ENCODE results near the gene SEMA7A. TPM values are rescaled to one million over a fixed set of nuclear protein-coding genes. Genes with fewer than 3 reads are reported as not detected.
"Not testable (repeated sequence)": the region's sequence is repeated elsewhere in the genome, so short reads cannot be mapped to it uniquely, and the experiment has no call there.

Gene SEMA7A, protein sequence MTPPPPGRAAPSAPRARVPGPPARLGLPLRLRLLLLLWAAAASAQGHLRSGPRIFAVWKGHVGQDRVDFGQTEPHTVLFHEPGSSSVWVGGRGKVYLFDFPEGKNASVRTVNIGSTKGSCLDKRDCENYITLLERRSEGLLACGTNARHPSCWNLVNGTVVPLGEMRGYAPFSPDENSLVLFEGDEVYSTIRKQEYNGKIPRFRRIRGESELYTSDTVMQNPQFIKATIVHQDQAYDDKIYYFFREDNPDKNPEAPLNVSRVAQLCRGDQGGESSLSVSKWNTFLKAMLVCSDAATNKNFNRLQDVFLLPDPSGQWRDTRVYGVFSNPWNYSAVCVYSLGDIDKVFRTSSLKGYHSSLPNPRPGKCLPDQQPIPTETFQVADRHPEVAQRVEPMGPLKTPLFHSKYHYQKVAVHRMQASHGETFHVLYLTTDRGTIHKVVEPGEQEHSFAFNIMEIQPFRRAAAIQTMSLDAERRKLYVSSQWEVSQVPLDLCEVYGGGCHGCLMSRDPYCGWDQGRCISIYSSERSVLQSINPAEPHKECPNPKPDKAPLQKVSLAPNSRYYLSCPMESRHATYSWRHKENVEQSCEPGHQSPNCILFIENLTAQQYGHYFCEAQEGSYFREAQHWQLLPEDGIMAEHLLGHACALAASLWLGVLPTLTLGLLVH
- 1 to 10 TPM in 11 of 12 donors, not detected in 1; 4.1 to 9.6 (median 5.6) TPM for polyA plus RNA-seq (ENCODE audit: insufficient read length in 12 of 12)
- long read RNA-seq, donor 1 = 0 reads
- long read RNA-seq, donor 2, partial matches to known transcripts = 0 of 3 reads
- long read RNA-seq, donor 2, other reads (novel, unspliced or antisense) = 0 of 3 reads
- long read RNA-seq, donor 3, partial matches to known transcripts = 0 of 1 reads
- long read RNA-seq, donor 3, other reads (novel, unspliced or antisense) = 0 of 1 reads
- long read RNA-seq, donor 4 = 0 reads
- long read RNA-seq, donor 5, partial matches to known transcripts = 0 of 3 reads
- long read RNA-seq, donor 5, other reads (novel, unspliced or antisense) = 0 of 3 reads
- long read RNA-seq, donor 6, partial matches to known transcripts = 0 of 2 reads
- long read RNA-seq, donor 6, other reads (novel, unspliced or antisense) = 0 of 2 reads
- long read RNA-seq, donor 7 = 0 reads
- long read RNA-seq, donor 8 = 0 reads
- long read RNA-seq, donor 9, partial matches to known transcripts = 0 of 1 reads
- long read RNA-seq, donor 9, other reads (novel, unspliced or antisense) = 0 of 1 reads
- long read RNA-seq, donor 10 = 0 reads
- long read RNA-seq, donor 11 = 0 reads

DNA sequence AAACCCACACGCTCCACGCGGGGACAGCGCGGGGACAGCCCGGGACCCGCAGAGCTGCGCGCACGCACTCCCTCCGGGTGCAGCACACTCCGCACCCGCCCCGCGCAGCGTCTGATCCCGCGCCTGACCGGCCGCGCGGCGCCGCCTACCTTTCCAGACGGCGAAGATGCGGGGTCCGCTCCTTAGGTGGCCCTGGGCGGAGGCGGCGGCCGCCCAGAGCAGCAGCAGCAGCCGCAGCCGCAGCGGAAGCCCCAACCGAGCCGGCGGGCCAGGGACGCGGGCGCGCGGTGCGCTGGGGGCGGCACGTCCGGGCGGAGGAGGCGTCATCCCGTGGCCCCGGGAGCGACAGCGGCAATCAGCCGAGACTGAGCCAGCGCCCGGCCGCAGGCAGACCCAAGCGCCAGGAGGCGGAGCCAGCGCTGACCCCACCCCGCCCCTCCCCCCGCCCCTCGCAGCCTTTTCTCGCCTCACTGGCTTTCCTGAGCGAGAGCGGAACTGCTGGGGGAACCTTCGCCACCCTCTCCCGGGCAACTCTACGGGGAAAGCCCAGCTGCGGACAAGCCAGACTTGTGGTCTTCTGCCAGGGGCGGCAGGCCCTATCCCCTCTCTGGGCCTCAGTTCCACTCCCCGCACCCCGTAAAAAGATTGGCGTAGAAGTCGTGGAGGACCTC is at the start of gene SEMA7A:
TSS of gene SEMA7A (minus strand) at position 367 of the 671 bp plus-strand sequence. CDS start at position 327, 40 bp downstream.
- DNase-seq = peak; percentile 79

DNA sequence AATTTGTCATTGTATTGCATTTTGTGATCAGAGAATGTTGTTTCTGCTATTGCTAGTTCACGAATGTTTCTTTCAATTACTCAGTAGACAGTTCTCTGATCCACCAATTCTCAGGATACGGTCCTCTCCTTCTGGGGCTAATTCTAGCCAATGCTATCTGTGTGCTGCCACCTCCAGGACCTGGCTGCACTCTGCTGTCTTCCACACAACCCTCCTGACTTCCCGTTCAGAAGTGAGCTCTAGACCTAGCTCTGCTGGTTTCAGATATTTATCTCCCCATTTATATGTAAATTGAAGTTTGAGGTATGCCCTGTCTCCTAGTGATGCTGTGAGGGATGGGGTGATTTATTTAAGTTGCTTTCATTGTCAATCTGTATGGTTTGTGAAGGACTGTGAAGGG is 48.9 kb upstream of the SEMA7A start:
- no peak for DNase-seq

DNA sequence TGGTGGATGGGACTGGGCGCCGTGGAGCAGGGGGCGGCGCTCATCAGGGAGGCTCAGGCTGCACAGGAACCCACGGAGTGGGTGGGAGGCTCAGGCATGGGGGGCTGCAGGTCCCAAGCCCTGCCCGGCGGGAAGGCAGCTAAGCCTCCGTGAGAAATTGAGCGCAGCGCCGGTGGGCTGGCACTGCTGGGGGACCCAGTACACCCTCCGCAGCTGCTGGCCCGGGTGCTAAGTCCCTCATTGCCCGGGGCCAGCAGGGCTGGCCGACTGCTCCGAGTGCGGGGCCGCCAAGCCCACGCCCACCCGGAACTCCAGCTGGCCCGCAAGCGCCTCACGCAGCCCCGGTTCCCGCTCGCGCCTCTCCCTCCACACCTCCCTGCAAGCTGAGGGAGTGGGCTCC is 46.6 kb upstream of the SEMA7A start:
- not testable (repeated sequence) for DNase-seq

DNA sequence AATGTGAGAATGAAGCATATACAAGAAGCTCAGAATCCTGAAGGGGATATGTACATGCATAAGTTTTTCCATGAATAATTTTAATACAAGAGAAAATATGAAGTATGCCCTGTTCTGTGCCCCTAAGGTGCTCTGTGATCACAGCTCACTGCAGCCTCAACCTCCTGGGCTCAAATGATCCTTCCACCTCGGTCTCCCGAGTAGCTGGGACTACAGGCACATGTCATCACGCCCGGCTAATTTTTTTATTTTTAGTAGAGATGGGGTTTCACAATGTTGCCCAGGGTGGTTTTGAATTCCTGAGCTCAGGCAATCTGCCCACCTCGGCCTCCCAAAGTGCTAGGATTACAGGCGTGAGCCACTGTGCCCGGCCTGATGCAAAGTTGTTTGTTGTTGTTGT is 37.9 kb upstream of the SEMA7A start:
- not testable (repeated sequence) for DNase-seq

DNA sequence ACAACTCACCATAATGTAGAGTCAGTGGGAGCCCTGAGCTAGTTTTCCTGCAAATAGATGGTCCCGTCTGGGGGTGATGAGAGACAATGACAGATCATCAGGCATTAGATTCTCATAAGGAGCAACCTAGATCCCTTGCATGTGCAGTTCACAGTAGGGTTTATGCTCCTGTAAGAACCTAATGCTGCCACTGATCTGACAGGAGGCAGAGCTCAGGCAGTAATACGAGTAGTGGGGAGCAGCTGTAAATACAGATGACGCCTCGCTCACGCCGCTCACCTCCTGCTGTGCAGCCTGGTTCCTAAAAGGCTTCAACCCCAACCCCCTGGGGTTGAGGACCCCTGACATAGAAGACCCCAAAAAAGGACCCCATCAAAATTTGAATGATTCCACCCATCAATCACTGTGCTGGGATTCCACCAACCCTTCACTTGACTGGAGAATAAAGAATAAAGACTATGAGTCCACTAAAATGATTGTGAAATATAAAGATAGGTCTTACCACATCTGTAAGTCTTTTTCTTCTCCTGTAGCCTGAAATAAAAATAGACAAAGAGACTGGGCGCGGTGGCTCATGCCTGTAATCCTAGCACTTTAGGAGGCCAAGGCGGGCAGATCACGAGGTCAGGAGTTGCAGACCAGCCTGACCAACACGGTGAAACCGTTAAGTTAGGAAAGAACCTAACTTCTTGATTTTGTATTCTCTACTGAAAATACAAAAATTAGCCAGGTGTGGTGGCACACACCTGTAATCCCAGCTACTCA is 37.1 kb upstream of the SEMA7A start:
- DNase-seq = no peak

DNA sequence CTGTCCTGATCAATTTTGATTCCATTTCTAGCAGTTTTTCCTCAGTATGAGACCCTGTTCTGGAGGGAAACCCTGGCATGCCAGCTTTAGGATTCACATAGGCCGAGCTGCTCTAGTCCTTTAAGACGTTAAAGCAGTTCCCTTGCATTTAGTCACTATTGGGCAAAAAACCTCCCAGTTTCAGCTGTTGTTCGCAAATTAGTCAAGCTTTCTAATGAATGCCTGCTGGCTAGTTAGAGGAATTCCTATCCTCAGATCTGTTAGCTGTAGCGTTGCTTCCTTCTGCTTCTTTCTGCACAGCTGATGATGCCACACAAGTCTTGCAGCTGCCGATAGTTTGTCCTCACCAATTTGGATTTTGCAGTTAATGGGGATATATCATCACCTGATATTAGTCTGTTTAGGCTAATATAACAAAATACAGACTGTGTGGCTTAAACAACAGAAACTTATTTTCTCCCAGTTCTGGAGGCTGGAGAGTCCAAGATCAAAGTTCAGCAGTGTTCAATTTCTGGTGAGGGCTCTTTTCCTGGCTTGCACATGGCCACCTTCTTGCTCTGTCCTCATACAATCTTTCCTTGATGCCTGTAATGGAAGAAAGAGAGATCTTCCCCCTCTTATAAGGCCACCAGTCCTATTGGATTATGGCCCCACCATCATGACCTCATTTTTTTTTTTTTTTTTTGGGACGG is 34.7 kb upstream of the SEMA7A start:
- DNase-seq = no peak

DNA sequence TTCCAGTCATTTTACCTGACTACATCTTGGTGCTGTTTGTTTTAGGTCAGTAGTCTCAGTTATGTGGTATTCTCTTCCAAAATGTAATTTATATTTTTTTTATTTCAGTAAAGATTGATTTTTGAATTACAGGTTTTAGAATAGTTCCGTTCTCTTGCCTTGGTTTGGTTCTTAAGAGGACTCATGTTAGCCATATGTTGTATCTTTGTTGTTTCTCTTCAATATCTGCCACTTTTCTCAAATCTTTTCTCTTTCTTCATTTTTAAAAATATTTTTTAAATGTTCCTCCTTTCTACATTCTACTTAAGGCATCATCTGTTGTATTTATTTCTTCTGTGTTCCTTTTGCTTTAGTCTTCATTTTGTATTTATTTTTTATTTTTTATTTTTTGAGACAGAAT is 32.8 kb upstream of the SEMA7A start:
- DNase-seq = no peak

DNA sequence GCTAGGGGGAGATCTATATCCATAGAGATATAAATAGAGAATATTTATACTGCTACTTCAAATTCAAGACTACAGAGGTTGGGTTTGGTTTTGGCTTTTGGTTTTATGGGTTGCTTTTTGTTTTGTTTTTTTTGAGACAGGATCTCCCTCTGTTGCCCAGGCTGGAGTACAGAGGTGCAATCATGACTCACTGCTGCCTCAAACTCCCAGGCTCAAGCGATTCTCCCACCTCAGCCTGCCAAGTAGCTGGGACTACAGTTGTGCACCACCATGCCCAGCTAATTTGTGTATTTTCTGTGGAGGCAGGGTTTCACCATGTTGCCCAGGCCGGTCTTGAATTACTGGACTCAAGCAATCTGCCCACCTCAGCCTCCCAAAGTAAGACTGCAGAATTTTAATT is 31.1 kb upstream of the SEMA7A start:
- DNase-seq = no peak

DNA sequence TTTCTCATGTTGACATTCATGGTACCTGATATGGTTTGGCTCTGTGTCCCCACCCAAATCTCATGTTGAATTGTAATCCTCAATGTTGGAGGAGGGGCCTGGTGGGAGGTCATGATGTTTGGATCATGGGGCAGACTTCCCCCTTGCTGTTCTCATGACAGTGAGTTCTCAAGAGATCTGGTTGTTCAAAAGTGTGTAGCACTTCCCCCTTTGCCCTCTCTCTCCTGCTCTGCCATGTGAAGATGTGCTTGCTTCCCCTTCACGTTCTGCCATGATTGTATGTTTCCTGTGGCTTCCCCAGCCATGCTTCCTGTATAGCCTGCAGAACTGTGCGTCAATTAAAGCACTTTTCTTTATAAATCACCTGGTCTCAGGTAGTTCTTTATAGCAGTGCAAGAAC is 30.5 kb upstream of the SEMA7A start:
- DNase-seq = no peak

DNA sequence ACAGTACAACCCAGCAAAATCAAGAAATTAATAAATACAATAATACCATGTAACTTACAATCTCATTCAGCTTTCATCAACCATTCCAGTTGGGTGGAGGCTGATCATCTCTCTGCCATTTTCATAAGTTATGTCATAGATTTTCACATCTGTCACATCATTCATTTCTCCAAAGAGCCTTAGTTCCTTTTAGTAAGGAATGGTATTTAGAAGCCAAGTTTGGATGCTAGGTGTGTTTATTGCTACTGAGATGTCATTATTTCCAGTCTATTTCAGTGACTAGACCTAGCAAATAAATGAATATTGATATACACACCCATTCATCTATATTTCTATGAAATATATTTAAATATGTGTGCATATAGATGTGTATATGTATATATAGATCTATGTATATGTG is 29.9 kb upstream of the SEMA7A start:
- no peak for DNase-seq

DNA sequence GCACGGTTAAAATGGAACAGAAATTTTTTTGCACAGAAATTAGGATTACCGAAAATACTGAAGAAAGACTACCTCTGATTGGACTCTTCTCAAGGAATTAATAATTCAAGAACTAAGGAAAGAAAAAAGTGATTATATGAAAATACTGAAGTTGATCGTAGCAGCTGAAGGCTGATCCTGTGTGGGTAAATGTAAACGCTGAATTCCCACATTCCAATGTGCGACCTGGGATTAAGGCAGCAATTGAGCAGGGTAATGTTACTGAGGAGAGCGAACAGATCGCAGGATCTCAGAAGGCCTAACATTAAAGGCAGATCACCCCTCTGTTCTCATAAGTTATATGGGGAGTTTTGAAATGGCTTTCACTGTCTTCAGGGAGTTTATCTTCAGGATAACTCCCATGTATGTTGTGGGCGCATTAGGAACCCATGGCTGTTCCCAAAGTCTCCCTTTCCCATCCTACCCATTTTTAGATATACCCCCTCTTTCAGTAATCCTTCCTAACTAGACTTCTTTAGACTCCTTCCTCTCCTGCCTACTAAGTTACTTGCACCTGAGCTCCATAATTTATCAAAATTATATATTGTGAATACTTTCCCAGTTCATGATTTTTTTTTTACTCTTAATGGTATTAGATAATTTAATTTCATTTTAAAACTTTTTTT is 28.2 kb upstream of the SEMA7A start:
- DNase-seq = no peak

DNA sequence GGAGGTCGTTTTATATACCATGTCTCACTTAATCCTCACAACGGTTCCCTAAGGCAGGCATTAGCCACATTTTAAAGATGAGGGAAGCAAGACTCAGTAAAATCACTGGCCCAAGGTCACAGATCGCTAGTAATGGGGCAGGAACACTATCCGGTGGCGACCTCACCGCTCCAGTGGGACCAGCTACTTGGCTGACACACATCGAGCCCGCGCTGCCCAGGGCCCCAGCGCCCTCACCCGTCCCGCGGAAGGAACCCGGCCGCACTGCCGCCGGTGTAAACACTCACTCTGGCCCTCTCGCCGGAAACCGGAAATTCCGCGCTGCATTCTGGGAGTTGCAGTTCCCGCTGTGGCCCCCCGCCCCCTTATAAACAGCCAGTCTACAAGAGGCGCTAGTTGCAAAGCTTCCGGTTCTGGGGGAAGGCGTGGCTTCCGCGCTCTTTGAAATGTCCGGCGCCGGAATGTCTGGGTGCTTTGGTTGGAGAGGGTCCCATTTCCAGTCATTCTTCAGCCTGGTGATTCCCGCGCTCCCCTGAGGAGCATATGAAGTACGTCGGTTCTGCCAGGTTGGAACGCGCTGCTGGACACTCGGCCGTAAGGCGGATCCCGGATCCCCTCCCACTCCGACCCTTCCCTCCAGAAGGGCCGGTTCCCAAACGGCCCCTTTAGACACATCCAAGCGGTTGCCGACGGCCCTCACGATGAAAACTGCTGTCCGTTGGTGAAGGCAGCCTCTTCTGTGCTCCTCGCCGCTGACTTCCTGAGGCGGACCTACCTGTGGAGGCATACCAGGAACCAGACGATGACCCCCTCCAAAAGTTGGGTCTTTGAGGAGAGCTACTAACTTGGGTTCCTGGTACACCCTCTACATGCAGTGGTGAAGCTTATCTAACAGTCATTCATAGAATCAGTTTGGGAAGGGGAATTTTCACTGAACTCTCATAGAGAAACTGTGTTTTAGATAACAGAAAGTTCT is 27.4 kb upstream of the SEMA7A start, which contains the start of gene UBL7:
TSS of gene UBL7 (minus strand) at position 290 of the 976 bp plus-strand sequence. CDS start 2,293 bp downstream, outside the sequence.
- peak; percentile 95 for DNase-seq

DNA sequence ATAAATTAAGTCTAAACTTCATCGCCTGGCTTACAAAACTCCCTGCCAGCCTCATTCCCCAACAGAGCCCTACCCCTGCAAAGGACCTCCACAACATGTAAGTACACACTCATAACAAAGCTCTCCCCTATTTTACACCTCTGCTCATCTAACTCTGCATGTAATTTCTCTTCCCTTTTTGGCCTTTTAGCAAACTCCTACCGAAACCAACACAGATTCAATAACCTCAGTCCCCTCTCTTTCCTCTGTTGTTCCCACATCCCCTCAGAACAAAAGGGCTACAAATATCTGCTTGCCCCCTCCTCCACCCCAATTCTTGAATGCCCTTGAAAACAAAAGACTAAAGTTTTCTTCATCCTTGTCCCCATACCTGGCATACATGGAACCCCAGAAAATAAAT is 26.5 kb upstream of the SEMA7A start:
- no peak for DNase-seq

DNA sequence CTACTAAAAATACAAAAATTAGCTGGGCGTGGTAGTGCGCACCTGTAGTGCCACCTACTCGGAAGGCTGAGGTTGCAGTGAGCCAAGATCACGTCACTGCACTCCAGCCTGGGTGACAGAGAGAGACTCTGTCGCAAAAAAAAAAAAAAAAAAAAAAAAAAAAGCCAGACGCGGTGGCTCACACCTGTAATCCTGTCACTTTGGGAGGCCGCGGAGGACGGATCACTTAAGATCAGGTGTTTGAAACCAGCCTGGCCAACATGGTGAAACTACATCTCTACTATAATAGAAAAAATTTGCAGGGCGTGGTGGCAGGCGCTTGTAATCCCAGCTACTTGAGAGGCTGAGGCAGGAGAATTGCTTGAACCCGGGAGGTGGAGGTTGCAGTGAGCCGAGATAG is 26.0 kb upstream of the SEMA7A start:
- DNase-seq = not testable (repeated sequence)

DNA sequence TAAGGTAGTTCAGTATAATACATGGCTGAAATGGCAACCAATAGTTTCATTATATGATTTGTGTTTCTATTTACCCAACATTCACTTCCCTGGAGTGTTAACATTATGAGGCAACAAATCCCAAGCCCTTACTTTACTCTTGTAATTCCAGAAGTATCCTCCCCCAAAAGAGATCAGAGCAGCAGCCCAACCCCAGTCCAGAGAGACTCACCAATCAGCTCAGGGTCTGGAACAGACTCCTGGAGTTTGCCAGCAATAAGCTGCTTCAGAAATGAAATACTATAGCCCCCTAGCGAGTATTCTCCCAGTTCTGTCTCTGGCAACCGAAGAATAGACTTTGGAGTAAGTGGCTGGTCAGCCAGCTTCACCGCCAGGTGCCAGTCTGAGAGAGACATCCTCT is 24.7 kb upstream of the SEMA7A start:
- DNase-seq = no peak

DNA sequence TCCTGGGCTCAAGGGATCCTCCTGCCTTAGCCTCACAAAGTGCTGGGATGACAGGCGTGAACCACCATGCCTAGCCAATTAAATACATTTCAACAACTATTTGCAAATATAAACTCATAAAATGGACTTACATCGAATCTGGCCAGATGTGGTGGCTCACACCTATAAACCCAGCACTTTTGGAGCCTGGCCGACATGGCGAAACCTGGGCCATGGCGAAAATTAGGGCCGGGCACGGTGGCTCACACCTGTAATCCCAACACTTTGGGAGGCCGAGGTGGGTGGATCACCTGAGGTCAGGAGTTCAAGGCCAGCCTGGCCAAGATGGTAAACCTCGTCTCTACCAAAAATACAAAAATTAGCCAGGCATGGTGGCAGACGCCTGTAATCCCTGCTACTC is 23.3 kb upstream of the SEMA7A start:
- not testable (repeated sequence) for DNase-seq

DNA sequence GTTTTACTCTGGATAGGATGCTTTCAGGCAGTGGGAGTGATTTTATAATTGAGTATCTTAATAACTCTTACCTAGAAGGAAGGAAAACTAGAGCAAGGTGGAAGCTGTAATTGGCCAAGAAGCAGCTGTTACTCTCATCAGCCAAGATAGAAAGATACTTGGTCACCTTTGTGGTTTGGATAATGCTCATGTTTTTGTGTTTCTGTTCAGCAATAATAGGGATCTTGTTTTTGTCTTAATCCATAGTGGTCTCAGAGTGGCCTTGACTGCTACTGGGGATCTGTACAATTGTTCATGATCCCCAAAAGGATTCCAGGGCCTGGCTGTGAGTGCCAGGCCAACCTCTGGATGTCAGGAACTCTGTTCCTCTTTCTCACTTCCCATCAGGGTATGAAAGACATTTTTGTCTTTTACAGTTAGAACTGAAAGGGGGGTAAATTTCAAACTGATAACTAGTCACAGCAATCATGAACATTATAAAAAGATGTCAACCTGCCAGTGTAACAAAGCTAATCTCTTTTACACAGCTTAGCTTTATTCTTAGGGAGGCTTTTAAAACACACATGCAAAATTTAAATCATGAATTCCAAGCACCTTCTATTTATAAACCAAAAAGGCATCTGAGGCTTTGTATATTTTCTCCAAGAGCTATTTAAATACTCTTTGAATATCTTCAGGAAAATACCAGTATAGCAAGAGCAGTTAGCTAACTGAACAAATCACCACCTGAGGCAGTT is 21.2 kb upstream of the SEMA7A start:
- no peak for DNase-seq

Measured in muscle of arm (tissue), 14 donors.